Measurements from ENCODE around the gene CC2D2A. TPM values are rescaled to one million over a fixed set of nuclear protein-coding genes. Genes with fewer than 3 reads are reported as not detected.

Gene CC2D2A
- total RNA-seq, 1 donor, result 34.0 TPM

DNA sequence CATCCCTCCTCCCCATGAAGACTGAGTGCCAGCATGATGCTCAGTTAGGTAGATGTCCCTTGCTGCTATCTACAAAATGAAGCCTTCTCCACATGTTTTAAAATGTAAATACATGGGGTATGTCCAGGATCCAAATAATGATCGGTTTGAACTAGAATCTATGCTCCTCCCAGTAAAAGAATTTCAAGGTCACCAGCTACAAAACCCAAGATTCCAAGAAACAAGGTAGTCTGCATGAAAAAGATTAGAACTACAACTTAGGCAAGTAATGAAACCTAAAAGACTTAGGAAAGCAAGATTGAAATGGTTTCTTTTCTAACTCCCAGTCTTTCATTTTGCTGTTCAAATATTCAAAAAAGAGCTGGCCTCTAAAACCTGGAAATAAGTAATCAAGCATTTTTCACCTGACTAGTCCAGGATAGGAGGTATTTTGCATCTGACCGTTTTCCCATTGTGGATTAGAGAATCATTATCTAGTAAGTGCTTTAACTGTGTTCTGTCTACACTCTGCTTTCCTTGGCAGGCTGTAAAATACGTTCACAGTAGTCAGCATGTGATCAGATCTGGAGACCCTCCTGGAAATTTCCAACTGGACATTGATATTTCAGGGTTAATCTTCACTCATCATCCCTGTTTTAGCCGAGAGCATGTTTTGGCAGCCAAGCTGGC is 57.4 kb downstream of the CC2D2A start:
- H3K4me3 ChIP-seq (ENCODE audit: insufficient read depth, low read length), result no peak overlapping the region
- H3K4me1 ChIP-seq (ENCODE audit: insufficient read depth, low read length), result no peaks in the 10 kb centered on the region
- no peak for DNase-seq (ENCODE audit: insufficient read length, low spot score, missing footprints)
- no peak overlapping the region for H2AFZ ChIP-seq (ENCODE audit: low read length)
- no peaks in the 10 kb centered on the region for H3K9me3 ChIP-seq (ENCODE audit: low read depth, low read length)
- H4K20me1 ChIP-seq (ENCODE audit: insufficient read depth, low read length), result no peaks in the 10 kb centered on the region
- no peaks in the 10 kb centered on the region for H3K79me2 ChIP-seq (ENCODE audit: insufficient read depth, low read length)
- H3K36me3 ChIP-seq (ENCODE audit: insufficient read depth, low read length), result peaks cover 14% of the 10 kb centered on the region
- H3K27ac ChIP-seq (ENCODE audit: low read depth, low read length), result no peak overlapping the region
- H3K4me2 ChIP-seq (ENCODE audit: insufficient read depth, low read length), result no peak overlapping the region
- H3K27me3 ChIP-seq (ENCODE audit: insufficient read depth, low read length), result no peaks in the 10 kb centered on the region
- TF ChIP-seq, protein P1, sequence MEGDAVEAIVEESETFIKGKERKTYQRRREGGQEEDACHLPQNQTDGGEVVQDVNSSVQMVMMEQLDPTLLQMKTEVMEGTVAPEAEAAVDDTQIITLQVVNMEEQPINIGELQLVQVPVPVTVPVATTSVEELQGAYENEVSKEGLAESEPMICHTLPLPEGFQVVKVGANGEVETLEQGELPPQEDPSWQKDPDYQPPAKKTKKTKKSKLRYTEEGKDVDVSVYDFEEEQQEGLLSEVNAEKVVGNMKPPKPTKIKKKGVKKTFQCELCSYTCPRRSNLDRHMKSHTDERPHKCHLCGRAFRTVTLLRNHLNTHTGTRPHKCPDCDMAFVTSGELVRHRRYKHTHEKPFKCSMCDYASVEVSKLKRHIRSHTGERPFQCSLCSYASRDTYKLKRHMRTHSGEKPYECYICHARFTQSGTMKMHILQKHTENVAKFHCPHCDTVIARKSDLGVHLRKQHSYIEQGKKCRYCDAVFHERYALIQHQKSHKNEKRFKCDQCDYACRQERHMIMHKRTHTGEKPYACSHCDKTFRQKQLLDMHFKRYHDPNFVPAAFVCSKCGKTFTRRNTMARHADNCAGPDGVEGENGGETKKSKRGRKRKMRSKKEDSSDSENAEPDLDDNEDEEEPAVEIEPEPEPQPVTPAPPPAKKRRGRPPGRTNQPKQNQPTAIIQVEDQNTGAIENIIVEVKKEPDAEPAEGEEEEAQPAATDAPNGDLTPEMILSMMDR (IDR thresholded peaks at IDR 0.05; ENCODE audit: extremely low read depth, low read depth, low read length), result no peak

DNA sequence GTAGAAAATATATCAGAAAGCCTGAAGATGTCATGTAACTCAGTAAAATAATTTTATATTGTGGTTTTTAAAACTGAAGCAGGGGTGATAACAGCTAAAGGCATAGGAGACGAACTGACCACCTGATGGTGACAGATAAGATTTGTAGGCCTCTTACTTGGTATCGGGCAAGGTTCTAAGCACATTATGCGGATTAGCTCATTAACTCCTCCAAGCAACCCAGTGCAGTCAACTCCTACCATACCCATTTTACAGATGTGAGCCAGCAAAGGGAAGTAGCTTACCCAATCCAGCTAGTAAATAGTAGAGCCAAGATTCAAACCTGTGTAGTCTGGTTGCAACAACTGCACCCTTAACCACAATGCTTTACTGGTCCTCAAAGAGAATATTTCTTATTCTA is 62.1 kb downstream of the CC2D2A start:
- no peak overlapping the region for H3K4me2 ChIP-seq (ENCODE audit: insufficient read depth, low read length)
- no peaks in the 10 kb centered on the region for H3K27me3 ChIP-seq (ENCODE audit: insufficient read depth, low read length)
- H4K20me1 ChIP-seq (ENCODE audit: insufficient read depth, low read length), result no peaks in the 10 kb centered on the region
- peaks cover 14% of the 10 kb centered on the region for H3K36me3 ChIP-seq (ENCODE audit: insufficient read depth, low read length)
- H3K9me3 ChIP-seq (ENCODE audit: low read depth, low read length), result no peaks in the 10 kb centered on the region
- TF ChIP-seq, protein P1 (IDR thresholded peaks at IDR 0.05; ENCODE audit: extremely low read depth, low read depth, low read length), result no peak
- H3K27ac ChIP-seq (ENCODE audit: low read depth, low read length), result no peak overlapping the region
- H3K4me3 ChIP-seq (ENCODE audit: insufficient read depth, low read length), result no peak overlapping the region
- no peak for DNase-seq (ENCODE audit: insufficient read length, low spot score, missing footprints)
- no peak overlapping the region for H2AFZ ChIP-seq (ENCODE audit: low read length)
- H3K79me2 ChIP-seq (ENCODE audit: insufficient read depth, low read length), result no peaks in the 10 kb centered on the region
- H3K4me1 ChIP-seq (ENCODE audit: insufficient read depth, low read length), result no peaks in the 10 kb centered on the region

DNA sequence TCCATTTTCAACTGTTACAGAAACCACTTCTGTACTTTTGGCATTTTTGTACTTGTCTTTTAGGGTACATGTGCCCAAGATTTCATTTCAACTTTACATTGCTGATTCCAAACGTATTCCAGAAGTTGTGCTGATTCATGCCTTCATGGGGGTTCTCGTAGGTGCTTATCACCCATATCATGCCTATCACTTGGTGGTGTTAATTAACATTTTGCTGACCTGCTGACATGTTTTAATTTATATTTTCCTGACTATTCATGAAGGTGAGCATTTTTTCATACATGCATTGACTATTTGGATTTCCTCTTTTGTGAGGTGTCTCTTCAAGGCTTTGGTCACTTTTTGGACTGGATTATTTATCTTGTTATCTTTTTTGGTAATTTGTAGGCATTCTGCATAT is 64.1 kb downstream of the CC2D2A start:
- Histone ChIP-seq H3K27me3 (ENCODE audit: insufficient read depth, low read length) (no peaks in the 10 kb centered on the region), H4K20me1 (ENCODE audit: insufficient read depth, low read length) (no peaks in the 10 kb centered on the region), H2AFZ (ENCODE audit: low read length) (no peak overlapping the region), H3K4me2 (ENCODE audit: insufficient read depth, low read length) (no peak overlapping the region), H3K4me3 (ENCODE audit: insufficient read depth, low read length) (no peak overlapping the region), H3K36me3 (ENCODE audit: insufficient read depth, low read length) (peaks cover 3% of the 10 kb centered on the region), H3K4me1 (ENCODE audit: insufficient read depth, low read length) (no peaks in the 10 kb centered on the region), H3K79me2 (ENCODE audit: insufficient read depth, low read length) (no peaks in the 10 kb centered on the region), H3K27ac (ENCODE audit: low read depth, low read length) (no peak overlapping the region), H3K9me3 (ENCODE audit: low read depth, low read length) (no peaks in the 10 kb centered on the region)
- DNase-seq (ENCODE audit: insufficient read length, low spot score, missing footprints), result no peak
- TF ChIP-seq, protein P1 (IDR thresholded peaks at IDR 0.05; ENCODE audit: extremely low read depth, low read depth, low read length), result no peak

DNA sequence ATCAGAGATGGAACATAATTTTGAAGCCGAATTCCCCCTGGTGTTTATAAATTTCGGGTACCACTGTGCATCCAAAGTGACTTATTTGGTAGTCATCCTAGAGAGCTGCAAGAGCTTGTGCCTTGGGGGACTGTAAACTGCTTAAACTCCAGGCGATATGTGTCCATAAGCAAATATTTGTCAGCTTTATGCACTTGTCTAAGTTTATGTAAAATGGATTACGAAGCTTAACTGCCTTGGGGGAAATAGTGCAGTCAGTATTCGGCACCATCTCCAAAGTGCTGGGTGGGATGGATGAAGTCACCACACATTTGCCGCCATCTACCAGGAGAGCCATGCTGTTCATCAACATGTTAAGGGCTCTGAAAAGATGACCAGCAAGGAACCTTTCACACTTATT is 65.9 kb downstream of the CC2D2A start:
- H3K27ac ChIP-seq (ENCODE audit: low read depth, low read length), result no peak overlapping the region
- H3K36me3 ChIP-seq (ENCODE audit: insufficient read depth, low read length), result no peaks in the 10 kb centered on the region
- no peaks in the 10 kb centered on the region for H3K4me1 ChIP-seq (ENCODE audit: insufficient read depth, low read length)
- H3K9me3 ChIP-seq (ENCODE audit: low read depth, low read length), result no peaks in the 10 kb centered on the region
- no peaks in the 10 kb centered on the region for H3K27me3 ChIP-seq (ENCODE audit: insufficient read depth, low read length)
- H3K4me3 ChIP-seq (ENCODE audit: insufficient read depth, low read length), result no peak overlapping the region
- no peaks in the 10 kb centered on the region for H4K20me1 ChIP-seq (ENCODE audit: insufficient read depth, low read length)
- TF ChIP-seq, protein P1 (IDR thresholded peaks at IDR 0.05; ENCODE audit: extremely low read depth, low read depth, low read length), result no peak
- H3K79me2 ChIP-seq (ENCODE audit: insufficient read depth, low read length), result no peaks in the 10 kb centered on the region
- DNase-seq (ENCODE audit: insufficient read length, low spot score, missing footprints), result no peak
- H3K4me2 ChIP-seq (ENCODE audit: insufficient read depth, low read length), result no peak overlapping the region
- no peak overlapping the region for H2AFZ ChIP-seq (ENCODE audit: low read length)

Data from osteoblast (primary cell).